Measurements from ENCODE around the gene ZMYM4.
"Not testable (repeated sequence)": the region's sequence is repeated elsewhere in the genome, so short reads cannot be mapped to it uniquely, and the experiment has no call there.

Gene ZMYM4

DNA sequence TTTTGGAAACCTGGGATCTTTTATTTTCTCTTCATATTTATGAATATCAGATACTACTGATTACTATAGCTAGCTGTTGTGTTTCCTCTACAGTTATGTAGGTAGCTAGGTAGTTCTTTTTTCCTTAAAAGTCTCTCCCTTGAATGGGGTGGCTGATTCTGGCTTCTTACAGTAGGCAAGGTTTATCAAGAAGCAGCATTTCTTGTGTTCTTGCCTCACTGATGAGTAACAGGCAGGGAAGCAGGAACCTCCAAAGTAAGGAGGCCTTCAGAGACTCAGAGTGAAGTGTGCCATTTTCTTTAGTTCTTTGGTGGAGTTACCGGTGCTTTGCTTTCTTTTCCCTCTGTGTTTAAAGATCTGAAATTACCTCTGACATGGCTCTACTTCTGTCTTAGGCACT lies 56.0 kb downstream of the ZMYM4 start:
- H3K4me1 ChIP-seq (ENCODE audit: insufficient read depth, insufficient read length), result no peaks in the 10 kb centered on the region
- no peaks in the 10 kb centered on the region for H3K9me3 ChIP-seq (ENCODE audit: insufficient read depth, low read length)
- no peak for DNase-seq (ENCODE audit: low read depth, low spot score)
- no peaks in the 10 kb centered on the region for H3K27me3 ChIP-seq (ENCODE audit: insufficient read depth, insufficient read length)
- peaks cover 15% of the 10 kb centered on the region for H3K36me3 ChIP-seq (ENCODE audit: insufficient read depth, insufficient read length, low read length)
- H3K9ac ChIP-seq (ENCODE audit: insufficient read length, low read depth), result no peak overlapping the region
- no peak overlapping the region for H3K4me3 ChIP-seq (ENCODE audit: insufficient read length, low read depth)
- TF ChIP-seq SUZ12 (IDR thresholded peaks at IDR 0.05; ENCODE audit: extremely low read depth, insufficient read depth, insufficient read length) (no peak), ZNF274 (IDR thresholded peaks at IDR 0.05; ENCODE audit: low read depth, low read length) (no peak), YY1 (IDR thresholded peaks at IDR 0.05; ENCODE audit: insufficient read depth, insufficient read length) (no peak)

DNA sequence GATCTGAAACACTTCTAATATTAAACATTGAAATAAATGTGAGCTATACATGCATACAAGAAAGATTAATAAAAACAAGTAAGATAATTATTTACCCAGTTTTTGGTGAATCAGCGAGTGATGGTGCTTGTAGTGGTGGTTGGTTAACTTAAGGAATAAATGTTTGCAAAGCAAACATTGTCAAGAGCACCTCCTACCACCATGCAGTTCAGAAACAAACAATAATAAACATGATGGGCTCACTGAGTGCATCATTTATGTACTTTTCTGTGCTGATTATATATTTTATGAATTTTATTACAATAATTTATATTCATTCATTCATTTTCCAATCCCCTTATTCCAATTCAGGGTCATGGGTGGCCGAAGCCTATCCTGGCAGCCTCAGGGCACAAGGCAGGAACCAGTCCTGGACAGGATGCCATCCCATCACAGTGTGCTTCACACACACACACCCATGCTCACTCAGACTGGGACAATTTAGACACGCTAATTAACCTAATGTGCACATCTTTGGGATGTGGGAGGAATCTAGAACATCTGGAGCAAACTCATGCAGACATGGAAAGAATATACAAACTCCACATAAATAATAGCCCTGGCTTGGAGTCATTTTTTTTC lies 57.8 kb downstream of the ZMYM4 start:
- Histone ChIP-seq H3K4me1 (ENCODE audit: insufficient read depth, insufficient read length) (no peaks in the 10 kb centered on the region), H3K9me3 (ENCODE audit: insufficient read depth, low read length) (no peaks in the 10 kb centered on the region), H3K4me3 (ENCODE audit: insufficient read length, low read depth) (no peak overlapping the region), H3K27me3 (ENCODE audit: insufficient read depth, insufficient read length) (no peaks in the 10 kb centered on the region), H3K36me3 (ENCODE audit: insufficient read depth, insufficient read length, low read length) (peaks cover 11% of the 10 kb centered on the region), H3K9ac (ENCODE audit: insufficient read length, low read depth) (no peak overlapping the region)
- no peak for DNase-seq (ENCODE audit: low read depth, low spot score)
- no peak for TF ChIP-seq YY1 (IDR thresholded peaks at IDR 0.05; ENCODE audit: insufficient read depth, insufficient read length)
- no peak for TF ChIP-seq ZNF274 (IDR thresholded peaks at IDR 0.05; ENCODE audit: low read depth, low read length)
- no peak for TF ChIP-seq SUZ12 (IDR thresholded peaks at IDR 0.05; ENCODE audit: extremely low read depth, insufficient read depth, insufficient read length)

DNA sequence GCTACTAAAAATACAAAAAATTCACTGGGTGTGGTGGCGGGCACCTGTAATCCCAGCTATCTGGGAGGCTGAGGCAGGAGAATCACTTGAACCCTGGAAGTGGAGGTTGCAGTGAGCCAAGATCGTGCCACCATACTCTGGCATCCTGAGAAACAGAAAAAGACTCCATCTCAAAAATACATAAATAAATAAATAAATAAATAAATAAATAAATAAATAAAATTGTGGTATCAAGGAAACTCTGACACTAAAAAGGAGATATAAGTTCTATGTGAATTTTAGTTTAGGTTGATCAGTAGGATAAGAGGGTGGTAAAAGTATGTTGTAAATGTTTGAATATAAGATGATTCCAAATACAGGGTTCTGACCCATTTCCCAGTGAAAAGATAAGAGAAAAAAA lies 63.1 kb downstream of the ZMYM4 start:
- not testable (repeated sequence) for H3K4me1 ChIP-seq (ENCODE audit: insufficient read depth, insufficient read length); H3K9me3 ChIP-seq (ENCODE audit: insufficient read depth, low read length); H3K9ac ChIP-seq (ENCODE audit: insufficient read length, low read depth); H3K4me3 ChIP-seq (ENCODE audit: insufficient read length, low read depth); DNase-seq (ENCODE audit: low read depth, low spot score); H3K27me3 ChIP-seq (ENCODE audit: insufficient read depth, insufficient read length)
- peaks cover 21% of the 10 kb centered on the region for H3K36me3 ChIP-seq (ENCODE audit: insufficient read depth, insufficient read length, low read length)

DNA sequence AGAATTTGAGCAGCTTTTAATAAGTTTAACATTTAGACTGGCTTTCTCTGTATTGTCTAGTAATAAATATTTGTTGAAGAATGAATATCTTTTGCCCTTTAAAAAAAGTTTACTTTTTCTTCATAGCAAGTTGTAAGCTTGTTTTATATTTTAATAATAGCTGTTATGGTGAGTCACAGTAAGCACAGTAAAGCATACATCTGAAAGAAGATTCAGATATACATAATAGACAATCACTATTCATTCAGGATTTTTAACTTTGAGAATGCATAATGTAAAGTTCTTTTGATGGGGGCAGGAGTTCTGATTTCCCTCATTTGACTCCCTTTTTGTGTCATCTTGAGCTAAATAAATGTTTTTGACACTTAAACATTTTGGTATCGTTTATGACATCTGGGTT lies 66.0 kb downstream of the ZMYM4 start:
- no peak overlapping the region for H3K4me3 ChIP-seq (ENCODE audit: insufficient read length, low read depth)
- no peaks in the 10 kb centered on the region for H3K9me3 ChIP-seq (ENCODE audit: insufficient read depth, low read length)
- H3K27me3 ChIP-seq (ENCODE audit: insufficient read depth, insufficient read length), result no peaks in the 10 kb centered on the region
- no peak overlapping the region for H3K9ac ChIP-seq (ENCODE audit: insufficient read length, low read depth)
- peaks cover 18% of the 10 kb centered on the region for H3K36me3 ChIP-seq (ENCODE audit: insufficient read depth, insufficient read length, low read length)
- no peak for DNase-seq (ENCODE audit: low read depth, low spot score)
- TF ChIP-seq SUZ12 (IDR thresholded peaks at IDR 0.05; ENCODE audit: extremely low read depth, insufficient read depth, insufficient read length) (no peak), ZNF274 (IDR thresholded peaks at IDR 0.05; ENCODE audit: low read depth, low read length) (no peak), YY1 (IDR thresholded peaks at IDR 0.05; ENCODE audit: insufficient read depth, insufficient read length) (no peak)
- H3K4me1 ChIP-seq (ENCODE audit: insufficient read depth, insufficient read length), result no peaks in the 10 kb centered on the region

DNA sequence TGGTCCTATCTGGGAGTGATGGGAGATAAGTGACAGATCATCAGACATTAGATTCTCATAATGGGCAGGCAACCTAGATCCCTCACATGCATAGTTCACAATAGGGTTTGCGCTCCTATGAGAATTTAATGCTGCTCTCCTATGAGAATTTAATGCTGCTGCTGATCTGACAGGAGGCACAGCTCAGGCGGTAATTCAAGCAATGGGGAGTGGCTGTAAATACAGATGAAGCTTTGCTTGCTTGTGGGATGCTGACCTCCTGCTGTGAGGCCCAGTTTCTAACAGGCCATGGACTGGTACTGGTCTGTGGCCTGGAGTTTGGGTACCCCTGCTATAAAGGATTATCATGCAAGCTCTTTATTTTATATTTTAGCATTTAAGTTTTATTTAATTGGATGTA lies 72.0 kb downstream of the ZMYM4 start:
- TF ChIP-seq YY1 (IDR thresholded peaks at IDR 0.05; ENCODE audit: insufficient read depth, insufficient read length) (no peak), ZNF274 (IDR thresholded peaks at IDR 0.05; ENCODE audit: low read depth, low read length) (no peak), SUZ12 (IDR thresholded peaks at IDR 0.05; ENCODE audit: extremely low read depth, insufficient read depth, insufficient read length) (no peak)
- Histone ChIP-seq H3K27me3 (ENCODE audit: insufficient read depth, insufficient read length) (no peaks in the 10 kb centered on the region), H3K9ac (ENCODE audit: insufficient read length, low read depth) (no peak overlapping the region), H3K4me1 (ENCODE audit: insufficient read depth, insufficient read length) (no peaks in the 10 kb centered on the region), H3K36me3 (ENCODE audit: insufficient read depth, insufficient read length, low read length) (peaks cover 12% of the 10 kb centered on the region), H3K4me3 (ENCODE audit: insufficient read length, low read depth) (no peak overlapping the region), H3K9me3 (ENCODE audit: insufficient read depth, low read length) (no peaks in the 10 kb centered on the region)
- DNase-seq (ENCODE audit: low read depth, low spot score), result no peak

DNA sequence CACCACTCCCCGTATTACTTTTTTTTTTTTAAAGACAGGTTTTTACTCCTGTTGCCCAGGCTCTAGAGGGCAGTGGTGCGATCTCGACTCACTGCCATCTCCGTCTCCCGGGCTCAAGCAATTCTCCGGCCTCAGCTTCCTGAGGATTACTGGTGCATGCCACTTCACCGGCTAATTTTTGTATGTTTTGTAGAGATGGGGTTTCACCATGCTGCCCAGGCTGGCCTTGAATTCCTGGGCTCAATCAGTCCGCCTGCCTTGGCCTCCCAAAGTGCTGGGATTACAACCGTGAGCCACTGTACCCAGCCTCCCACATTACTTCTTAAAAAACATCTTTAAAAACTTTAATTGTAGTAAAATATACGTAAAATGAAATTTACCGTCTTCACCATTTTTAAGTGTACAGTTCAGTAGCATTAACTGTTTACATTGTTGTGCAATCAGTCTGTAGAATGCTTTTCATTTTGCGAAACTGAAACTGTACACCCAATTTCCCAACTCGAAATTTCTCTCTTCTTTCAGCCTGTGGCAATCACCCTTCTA lies 77.0 kb downstream of the ZMYM4 start:
- Histone ChIP-seq H3K4me3 (ENCODE audit: insufficient read length, low read depth) (no peak overlapping the region), H3K9ac (ENCODE audit: insufficient read length, low read depth) (no peak overlapping the region)
- TF ChIP-seq ZNF274 (IDR thresholded peaks at IDR 0.05; ENCODE audit: low read depth, low read length) (no peak), YY1 (IDR thresholded peaks at IDR 0.05; ENCODE audit: insufficient read depth, insufficient read length) (no peak), SUZ12 (IDR thresholded peaks at IDR 0.05; ENCODE audit: extremely low read depth, insufficient read depth, insufficient read length) (no peak)

DNA sequence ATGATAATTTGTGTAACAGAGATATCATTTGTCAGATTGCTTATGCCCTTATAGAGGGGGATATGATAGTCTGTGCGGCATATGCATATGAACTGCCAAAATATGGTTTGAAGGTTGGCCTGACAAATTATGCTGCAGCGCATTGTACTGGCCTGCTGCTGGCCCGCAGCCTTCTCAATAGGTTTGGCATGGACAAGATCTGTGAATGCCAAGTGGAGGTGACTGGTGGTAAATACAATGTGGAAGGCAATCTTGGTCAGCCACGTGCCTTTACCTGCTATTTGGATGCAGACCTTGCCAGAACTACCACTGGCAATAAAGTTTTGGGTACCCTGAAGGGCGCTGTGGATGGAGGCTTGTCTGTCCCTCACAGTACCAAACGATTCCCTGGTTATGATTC lies 82.4 kb downstream of the ZMYM4 start:
- H3K4me1 ChIP-seq (ENCODE audit: insufficient read depth, insufficient read length), result no peaks in the 10 kb centered on the region
- no peaks in the 10 kb centered on the region for H3K36me3 ChIP-seq (ENCODE audit: insufficient read depth, insufficient read length, low read length)
- no peaks in the 10 kb centered on the region for H3K27me3 ChIP-seq (ENCODE audit: insufficient read depth, insufficient read length)
- no peaks in the 10 kb centered on the region for H3K9me3 ChIP-seq (ENCODE audit: insufficient read depth, low read length)
- DNase-seq (ENCODE audit: low read depth, low spot score), result no peak
- no peak overlapping the region for H3K9ac ChIP-seq (ENCODE audit: insufficient read length, low read depth)
- no peak for TF ChIP-seq YY1 (IDR thresholded peaks at IDR 0.05; ENCODE audit: insufficient read depth, insufficient read length)
- TF ChIP-seq ZNF274 (IDR thresholded peaks at IDR 0.05; ENCODE audit: low read depth, low read length), result no peak
- TF ChIP-seq SUZ12 (IDR thresholded peaks at IDR 0.05; ENCODE audit: extremely low read depth, insufficient read depth, insufficient read length), result no peak
- no peak overlapping the region for H3K4me3 ChIP-seq (ENCODE audit: insufficient read length, low read depth)

More for the DNA sequence above, 77.0 kb downstream of the ZMYM4 start:
- no peaks in the 10 kb centered on the region for H3K36me3 ChIP-seq (ENCODE audit: insufficient read depth, insufficient read length, low read length)
- H3K9me3 ChIP-seq (ENCODE audit: insufficient read depth, low read length), result no peaks in the 10 kb centered on the region
- no peak for DNase-seq (ENCODE audit: low read depth, low spot score)
- H3K4me1 ChIP-seq (ENCODE audit: insufficient read depth, insufficient read length), result no peaks in the 10 kb centered on the region
- no peaks in the 10 kb centered on the region for H3K27me3 ChIP-seq (ENCODE audit: insufficient read depth, insufficient read length)
